Gastroesophageal sphincter (tissue), 3 donors: ENCODE data around the gene TMEM181.

Experiments
- CTCF ChIP-seq, 4 experiments: fragments of 200-600 bp in 2 of 4; fragments of 450-650 bp in 2 of 4; sonication (generic) in 1 of 4; IDR thresholded peaks; one replicate each; pipeline ENCODE4 v1.5.1; 2017 to 2019; ENCODE audit warnings: antibody characterized with exemption in 4 of 4, mild to moderate bottlenecking in 2 of 4, moderate library complexity in 2 of 4
- EP300 ChIP-seq: sonication (generic); formaldehyde crosslinking; IDR thresholded peaks from one replicate; pipeline ENCODE4 v1.6.1; 2017; ENCODE audit warnings: antibody characterized with exemption, mild to moderate bottlenecking

DNA sequence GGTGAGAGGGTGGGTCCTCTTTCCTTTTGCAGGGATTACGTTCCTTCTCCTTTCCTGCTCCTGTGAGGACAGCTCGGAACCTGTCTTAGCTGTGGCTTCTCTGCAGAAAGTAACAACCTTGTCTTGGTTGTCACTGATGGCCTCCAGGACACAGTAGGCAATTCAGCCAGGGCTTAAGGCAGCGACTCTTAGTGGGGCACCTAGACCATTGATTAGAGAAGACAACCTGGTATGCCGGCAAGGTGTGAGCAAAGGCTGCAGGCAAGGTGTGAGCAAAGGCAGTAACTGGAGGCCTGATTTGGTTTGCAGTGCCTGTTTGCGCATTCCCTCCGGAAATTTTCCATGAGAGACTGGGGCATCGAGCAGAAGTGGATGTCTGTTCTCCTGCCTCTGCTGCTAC is 47.0 kb downstream of the TMEM181 start:
- TF ChIP-seq EP300 (no peak), CTCF (IDR thresholded peaks at IDR 0.05) (no peak)
